OCI-LY1 (cell line): ENCODE data around the gene OAT.
A peak's percentile ranks its signal among the peaks of the same experiment; 100 is the strongest.

Experiments used
- H2AFZ ChIP-seq: fragments of 200-600 bp; sonication (generic), shearing (Covaris generic); 2 replicates; pipeline ENCODE4 v1.6.0; 2014; ENCODE audit warnings: antibody characterized with exemption, mild to moderate bottlenecking, low read length
- H3F3A ChIP-seq: fragments of 200-600 bp; sonication (generic), shearing (Covaris generic); 2 replicates; pipeline ENCODE4 v1.6.0; 2014; ENCODE audit warnings: mild to moderate bottlenecking, antibody characterized with exemption, low read length, moderate library complexity; ENCODE audit not compliant: insufficient read depth
- H3K27ac ChIP-seq: fragments of 200-600 bp; sonication (generic); 2 replicates; pipeline ENCODE4 v1.5.1; 2014; ENCODE audit warnings: low read length, mixed run types, mild to moderate bottlenecking, low read depth; ENCODE audit not compliant: poor library complexity, severe bottlenecking
- H3K27me3 ChIP-seq: fragments of 200-600 bp; sonication (generic); 2 replicates; pipeline ENCODE4 v1.6.0; 2014; ENCODE audit warnings: antibody characterized with exemption, mild to moderate bottlenecking, low read length, moderate library complexity; ENCODE audit not compliant: insufficient read depth
- H3K36me3 ChIP-seq: fragments of 200-600 bp; sonication (generic); 2 replicates; pipeline ENCODE4 v1.6.1; 2014; ENCODE audit warnings: mild to moderate bottlenecking, antibody characterized with exemption, low read length, moderate library complexity, mixed read lengths; ENCODE audit not compliant: insufficient read depth
- H3K4me1 ChIP-seq: fragments of 200-600 bp; sonication (generic); 2 replicates; pipeline ENCODE4 v1.5.1; 2014; ENCODE audit warnings: mild to moderate bottlenecking, low read length, moderate library complexity; ENCODE audit not compliant: insufficient read depth, severe bottlenecking
- H3K4me2 ChIP-seq: fragments of 200-600 bp; sonication (generic), shearing (Covaris generic); 2 replicates; pipeline ENCODE4 v1.6.1; 2014; ENCODE audit warnings: low read length
- H3K4me3 ChIP-seq: fragments of 200-600 bp; sonication (generic); 2 replicates; pipeline ENCODE4 v1.5.1; 2014; ENCODE audit warnings: low read length, low read depth, mild to moderate bottlenecking, mixed read lengths; ENCODE audit not compliant: poor library complexity, severe bottlenecking
- H3K79me2 ChIP-seq: fragments of 200-600 bp; shearing (Covaris generic); 2 replicates; pipeline ENCODE4 v1.6.1; 2016; ENCODE audit warnings: mixed run types, low read length, mixed read lengths; ENCODE audit not compliant: insufficient read depth
- H3K9ac ChIP-seq: fragments of 200-600 bp; sonication (generic), shearing (Covaris generic); 2 replicates; pipeline ENCODE4 v1.6.1; 2014; ENCODE audit warnings: mild to moderate bottlenecking, low read length, mixed read lengths
- H3K9me2 ChIP-seq: fragments of 200-600 bp; sonication (generic), shearing (Covaris generic); 2 replicates; pipeline ENCODE4 v1.6.1; 2014; ENCODE audit warnings: low read depth, mild to moderate bottlenecking, low read length, mixed read lengths
- H3K9me3 ChIP-seq: fragments of 200-600 bp; shearing (Covaris generic); 2 replicates; pipeline ENCODE4 v1.6.1; 2014; ENCODE audit warnings: low read length, mixed read lengths
- H4K20me1 ChIP-seq: fragments of 200-600 bp; sonication (generic), shearing (Covaris generic); 2 replicates; pipeline ENCODE4 v1.6.0; 2016; ENCODE audit warnings: mild to moderate bottlenecking, low read length; ENCODE audit not compliant: insufficient read depth
- EZH2 ChIP-seq: fragments of 200-600 bp; sonication (generic), shearing (Covaris generic); IDR thresholded peaks from 2 replicates; pipeline ENCODE4 v1.8.0; 2017; ENCODE audit warnings: borderline replicate concordance, mixed run types, mild to moderate bottlenecking, antibody characterized with exemption, low read length, moderate library complexity, mixed read lengths
- TF ChIP-seq, protein P1 (sequence below): fragments of 200-600 bp; sonication (generic), shearing (Covaris generic); IDR thresholded peaks from 2 replicates; pipeline ENCODE4 v1.5.1; 2017; ENCODE audit warnings: mild to moderate bottlenecking, antibody characterized with exemption, low read length, moderate library complexity, mixed read lengths

Gene OAT

DNA sequence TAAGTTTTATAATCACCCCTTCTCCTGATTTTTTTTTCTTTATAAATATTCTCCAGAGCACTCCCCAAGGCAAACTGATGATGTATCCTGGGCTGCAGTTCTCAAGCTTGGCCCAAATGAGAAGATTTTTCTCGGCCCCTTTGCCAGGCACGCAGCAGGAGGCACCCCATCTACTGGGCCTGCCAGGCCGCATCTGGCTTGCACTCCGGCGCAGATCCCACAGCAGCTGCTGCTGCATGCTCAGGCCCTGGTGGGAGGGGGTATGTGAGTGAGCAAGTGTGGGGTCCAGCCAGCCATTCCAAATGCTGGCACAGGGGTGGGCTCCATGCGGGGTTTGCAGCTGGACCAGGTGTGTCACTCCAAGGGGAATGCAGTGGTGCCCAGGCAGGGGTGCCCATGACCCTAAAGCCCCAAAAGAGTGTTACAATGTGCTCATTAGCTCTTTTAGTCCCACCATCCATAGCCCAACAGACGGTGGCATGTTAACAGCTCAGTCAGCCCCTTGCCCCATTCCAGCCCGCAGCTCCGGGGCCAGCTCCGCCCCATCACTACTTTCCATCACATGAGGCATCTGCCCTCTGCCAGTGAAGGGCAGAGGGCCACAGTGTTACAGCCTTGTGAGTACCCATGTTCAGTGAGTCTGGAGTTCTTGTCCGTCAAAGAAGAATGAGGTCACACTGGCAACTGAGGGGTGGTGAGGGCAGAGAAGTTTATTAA, 25.9 kb downstream of the OAT start:
- Histone ChIP-seq H3K4me2 (no peak overlapping the region), H3K4me1 (peaks cover 7% of the 10 kb centered on the region), H3K9ac (no peak overlapping the region), H3K36me3 (peaks cover 4% of the 10 kb centered on the region; the same call in 1 of the 2 replicates), H2AFZ (no peak overlapping the region), H3K27ac (no peak overlapping the region), H3K9me2 (no peaks in the 10 kb centered on the region), H4K20me1 (no peaks in the 10 kb centered on the region), H3K9me3 (0 out of 2 replicates have a peak, but pooled peaks cover 3% of the 10 kb centered on the region), H3K27me3 (no peaks in the 10 kb centered on the region; the same call in 1 of the 2 replicates), H3F3A (no peaks in the 10 kb centered on the region), H3K79me2 (no peaks in the 10 kb centered on the region), H3K4me3 (no peak overlapping the region)
- no peak for TF ChIP-seq EZH2
- TF ChIP-seq, protein P1, sequence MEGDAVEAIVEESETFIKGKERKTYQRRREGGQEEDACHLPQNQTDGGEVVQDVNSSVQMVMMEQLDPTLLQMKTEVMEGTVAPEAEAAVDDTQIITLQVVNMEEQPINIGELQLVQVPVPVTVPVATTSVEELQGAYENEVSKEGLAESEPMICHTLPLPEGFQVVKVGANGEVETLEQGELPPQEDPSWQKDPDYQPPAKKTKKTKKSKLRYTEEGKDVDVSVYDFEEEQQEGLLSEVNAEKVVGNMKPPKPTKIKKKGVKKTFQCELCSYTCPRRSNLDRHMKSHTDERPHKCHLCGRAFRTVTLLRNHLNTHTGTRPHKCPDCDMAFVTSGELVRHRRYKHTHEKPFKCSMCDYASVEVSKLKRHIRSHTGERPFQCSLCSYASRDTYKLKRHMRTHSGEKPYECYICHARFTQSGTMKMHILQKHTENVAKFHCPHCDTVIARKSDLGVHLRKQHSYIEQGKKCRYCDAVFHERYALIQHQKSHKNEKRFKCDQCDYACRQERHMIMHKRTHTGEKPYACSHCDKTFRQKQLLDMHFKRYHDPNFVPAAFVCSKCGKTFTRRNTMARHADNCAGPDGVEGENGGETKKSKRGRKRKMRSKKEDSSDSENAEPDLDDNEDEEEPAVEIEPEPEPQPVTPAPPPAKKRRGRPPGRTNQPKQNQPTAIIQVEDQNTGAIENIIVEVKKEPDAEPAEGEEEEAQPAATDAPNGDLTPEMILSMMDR = no peak

DNA sequence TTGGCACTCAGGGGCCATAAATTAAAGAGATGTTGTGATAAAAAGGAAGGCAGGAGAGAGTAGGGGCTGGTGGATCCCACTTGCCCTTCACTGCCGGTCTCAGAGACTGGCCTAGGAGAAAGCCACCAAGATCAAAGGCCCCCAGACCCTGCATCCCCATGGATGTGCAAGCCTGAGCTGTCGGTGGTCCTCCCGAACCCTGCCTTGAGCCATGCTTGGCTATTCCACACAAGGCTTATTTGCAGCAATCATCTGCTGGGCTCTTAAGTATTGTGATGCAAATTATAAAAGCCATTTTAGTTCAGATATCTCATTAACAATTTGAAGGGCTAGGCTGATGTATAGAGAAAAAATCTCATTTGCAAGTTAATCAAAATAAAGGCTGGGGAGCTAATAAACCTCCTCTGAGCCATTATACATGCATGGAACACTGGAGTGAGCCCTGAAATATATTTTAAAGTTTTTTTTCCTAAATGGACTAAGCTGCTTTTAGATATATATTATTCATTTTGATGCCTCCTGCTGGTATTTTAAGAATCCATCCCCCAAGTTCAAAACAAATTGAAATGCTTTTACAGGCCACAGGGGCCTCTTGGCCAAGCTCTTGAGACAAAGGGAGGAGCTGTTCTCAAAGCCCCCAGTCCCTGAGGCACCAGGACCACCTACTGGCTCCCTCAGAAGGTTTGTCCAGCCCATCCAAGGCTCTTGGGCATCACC, 28.1 kb downstream of the OAT start:
- Histone ChIP-seq H3K27me3 (no peaks in the 10 kb centered on the region; the same call in 1 of the 2 replicates), H3K79me2 (no peaks in the 10 kb centered on the region), H3F3A (no peaks in the 10 kb centered on the region), H3K27ac (no peak overlapping the region), H3K9me2 (no peaks in the 10 kb centered on the region), H4K20me1 (no peaks in the 10 kb centered on the region), H3K4me1 (peaks cover 7% of the 10 kb centered on the region), H3K9ac (no peak overlapping the region), H3K4me2 (no peak overlapping the region), H3K36me3 (no peaks in the 10 kb centered on the region), H2AFZ (no peak overlapping the region), H3K9me3 (0 out of 2 replicates have a peak, but pooled peaks cover 3% of the 10 kb centered on the region), H3K4me3 (no peak overlapping the region)
- TF ChIP-seq, protein P1 = no peak
- no peak for TF ChIP-seq EZH2

DNA sequence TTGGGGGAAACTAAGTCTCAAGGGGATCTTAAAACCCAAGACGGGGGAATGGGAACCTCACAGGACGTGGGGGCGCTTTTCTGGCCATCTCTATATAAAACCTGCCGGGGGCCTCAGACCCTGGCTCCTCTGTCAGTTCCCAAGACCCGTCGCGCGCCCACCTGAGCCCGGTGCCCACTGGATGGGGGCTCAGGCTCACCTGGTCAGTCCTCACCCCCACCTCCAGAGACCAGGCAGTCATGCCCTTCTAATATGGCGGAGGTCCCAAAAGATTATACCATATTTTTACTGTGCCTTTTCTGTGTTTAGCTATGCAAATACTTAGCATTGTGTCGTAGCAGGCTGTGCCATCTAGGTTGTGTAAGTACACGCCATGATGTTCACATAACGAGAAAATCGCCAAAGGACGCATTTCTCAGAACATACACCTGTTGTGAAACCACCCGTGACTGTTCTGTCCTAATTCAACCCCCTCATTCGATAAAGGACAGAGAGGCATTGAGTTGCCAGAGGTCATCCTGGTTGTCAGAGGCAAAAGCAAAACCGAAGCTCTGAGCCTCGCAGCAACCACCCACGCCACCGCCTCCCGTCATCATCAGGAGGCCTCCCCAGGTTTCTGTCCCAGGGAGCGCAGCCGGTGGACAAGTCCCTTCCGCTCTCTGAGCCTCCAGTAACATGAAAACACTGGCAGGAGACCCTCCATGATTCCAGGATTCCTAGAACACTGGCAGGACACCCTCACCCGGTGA, 28.9 kb downstream of the OAT start:
- peaks cover 7% of the 10 kb centered on the region for H3K4me1 ChIP-seq
- H3K27ac ChIP-seq = no peak overlapping the region
- H3K9me2 ChIP-seq = no peaks in the 10 kb centered on the region
- no peaks in the 10 kb centered on the region for H4K20me1 ChIP-seq
- peak overlapping the region; percentile 48 for H3K9ac ChIP-seq
- H3K27me3 ChIP-seq = no peaks in the 10 kb centered on the region; the same call in 1 of the 2 replicates
- peak overlapping the region; percentile 50 for H3K4me3 ChIP-seq
- peak overlapping the region; percentile 66 for H3K4me2 ChIP-seq
- no peaks in the 10 kb centered on the region for H3K36me3 ChIP-seq
- H3F3A ChIP-seq = no peaks in the 10 kb centered on the region
- H2AFZ ChIP-seq = peak overlapping the region; percentile 36
- no peaks in the 10 kb centered on the region for H3K79me2 ChIP-seq
- 0 out of 2 replicates have a peak, but pooled peaks cover 3% of the 10 kb centered on the region for H3K9me3 ChIP-seq
- TF ChIP-seq, protein P1 = no peak
- no peak for TF ChIP-seq EZH2
